GM12891 (cell line): ENCODE results near the gene ZNF705A.
"Not testable (repeated sequence)": the region's sequence is repeated elsewhere in the genome, so short reads cannot be mapped to it uniquely, and the experiment has no call there.

Experiments
- PAX5 ChIP-seq: IDR thresholded peaks from 2 replicates; pipeline ENCODE4 v1.6.1; 2011; ENCODE audit warnings: low read length, moderate library complexity, mild to moderate bottlenecking; ENCODE audit not compliant: insufficient read depth, severe bottlenecking
- POLR2A ChIP-seq: IDR thresholded peaks from 2 replicates; pipeline ENCODE4 v1.6.1; 2011; ENCODE audit warnings: low read depth, low read length, control low read depth
- POLR2AphosphoS5 ChIP-seq: IDR thresholded peaks from 2 replicates; pipeline ENCODE4 v1.6.1; 2011; ENCODE audit warnings: low read depth, low read length, control low read depth
- POU2F2 ChIP-seq: IDR thresholded peaks from 2 replicates; pipeline ENCODE4 v1.6.1; 2011; ENCODE audit warnings: low read depth, mild to moderate bottlenecking, control low read depth, low read length, moderate library complexity
- SPI1 ChIP-seq: IDR thresholded peaks from 2 replicates; pipeline ENCODE4 v1.6.1; 2011; ENCODE audit warnings: low read depth, low read length, control low read depth
- TAF1 ChIP-seq: IDR thresholded peaks from 2 replicates; pipeline ENCODE4 v1.6.1; 2011; ENCODE audit warnings: low read depth, low read length, control low read depth

GRCh38 chr12:8224782-8225181 lies 68.0 kb downstream of the ZNF705A start:
- not testable (repeated sequence) for TF ChIP-seq POLR2A, POLR2AphosphoS5, POU2F2, TAF1, SPI1, PAX5
